SJSA1 (cell line): ENCODE data around the gene BDP1. TPM values are rescaled to one million over a fixed set of nuclear protein-coding genes. Genes with fewer than 3 reads are reported as not detected.
"Not testable (repeated sequence)": the region's sequence is repeated elsewhere in the genome, so short reads cannot be mapped to it uniquely, and the experiment has no call there.

ENCODE experiments used
- DNase-seq, 2 experiments: peaks; one replicate each; pipeline ENCODE4 v3.0.0-alpha.2; 2015 to 2020; ENCODE audit warnings: low spot score in 2 of 2, low read depth in 1 of 2
- H3K27ac ChIP-seq: fragments of 250-450 bp; sonication (Bioruptor Pico); 2 replicates; pipeline ENCODE4 v1.5.1; 2020; ENCODE audit warnings: mild to moderate bottlenecking, moderate library complexity
- H3K27me3 ChIP-seq: fragments of 250-450 bp; sonication (Bioruptor Pico); replicated peaks from 2 replicates; pipeline ENCODE4 v1.5.1; 2020; ENCODE audit warnings: mild to moderate bottlenecking, moderate library complexity
- H3K36me3 ChIP-seq: fragments of 250-450 bp; sonication (Bioruptor Pico); 2 replicates; pipeline ENCODE4 v1.5.1; 2020; ENCODE audit warnings: mild to moderate bottlenecking
- H3K4me1 ChIP-seq: fragments of 250-450 bp; sonication (Bioruptor Pico); replicated peaks from 2 replicates; pipeline ENCODE4 v1.6.1; 2021; ENCODE audit warnings: mild to moderate bottlenecking
- H3K4me3 ChIP-seq: fragments of 250-450 bp; sonication (Bioruptor Pico); 2 replicates; pipeline ENCODE4 v1.5.1; 2020; ENCODE audit warnings: mild to moderate bottlenecking
- H3K9me3 ChIP-seq: fragments of 250-450 bp; sonication (Bioruptor Pico); replicated peaks from 2 replicates; pipeline ENCODE4 v1.5.1; 2020; ENCODE audit warnings: mild to moderate bottlenecking
- total RNA-seq: library from RNA; depleted of rRNA; stranded (reverse); fragments of >200 nt; shearing (Covaris generic); gene quantifications from 2 replicates; pipeline ENCODE4 v1.2.3, GENCODE V29; 2014; rRNA removed

BDP1 gene
- total RNA-seq, 1 experiment from 2014 or later: 27.7 TPM

DNA sequence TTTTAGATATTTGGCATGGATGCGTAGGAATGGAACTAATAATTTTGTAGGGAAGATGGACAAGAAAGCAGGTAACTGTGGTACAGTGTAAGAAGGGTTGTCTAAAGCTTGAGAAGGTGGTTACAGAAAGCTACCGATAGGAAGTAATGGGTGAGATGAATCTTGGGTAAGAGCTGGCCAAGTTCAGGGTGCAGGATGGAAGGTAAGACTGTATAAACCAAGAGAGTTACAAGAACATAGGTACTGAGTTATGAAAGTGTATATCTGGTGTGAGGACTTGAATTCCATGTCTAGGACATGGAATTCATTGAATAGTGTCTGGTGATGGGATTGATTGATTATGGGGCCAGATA, 133.1 kb downstream of the BDP1 start:
- H3K9me3 ChIP-seq: no peaks in the 10 kb centered on the region
- H3K27ac ChIP-seq: no peak overlapping the region
- peaks cover 3% of the 10 kb centered on the region; the same call in 1 of the 2 replicates for H3K36me3 ChIP-seq
- no peaks in the 10 kb centered on the region; the same call in 1 of the 2 replicates for H3K4me1 ChIP-seq
- DNase-seq: no peak
- no peak overlapping the region for H3K4me3 ChIP-seq
- H3K27me3 ChIP-seq: no peaks in the 10 kb centered on the region

DNA sequence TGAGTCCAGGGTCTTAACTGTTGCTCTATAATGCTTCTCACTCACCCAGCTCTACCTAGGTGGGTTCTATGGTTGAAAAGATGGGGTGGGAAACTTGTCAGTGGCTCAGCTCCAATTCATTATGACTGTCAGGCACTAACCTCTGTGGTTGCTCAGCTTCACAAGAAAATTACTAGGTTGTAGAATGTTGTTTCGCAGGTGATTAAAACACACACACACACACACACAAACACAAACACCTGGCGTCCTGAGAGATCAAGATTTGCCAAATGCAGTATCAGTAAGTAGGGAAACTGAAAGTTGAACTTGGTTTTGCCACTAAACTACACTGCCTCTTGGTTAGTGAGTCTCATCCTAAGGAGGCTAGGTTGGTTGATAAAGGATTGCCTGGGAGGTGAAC, 134.5 kb downstream of the BDP1 start:
- Histone ChIP-seq H3K27me3 (no peaks in the 10 kb centered on the region), H3K36me3 (peaks cover 7% of the 10 kb centered on the region), H3K9me3 (no peaks in the 10 kb centered on the region), H3K4me3 (no peak overlapping the region), H3K27ac (no peak overlapping the region), H3K4me1 (no peaks in the 10 kb centered on the region; the same call in 1 of the 2 replicates)
- no peak for DNase-seq

- no peak for DNase-seq
- no peak overlapping the region for H3K4me3 ChIP-seq
- H3K9me3 ChIP-seq: no peaks in the 10 kb centered on the region
- peaks cover 11% of the 10 kb centered on the region for H3K36me3 ChIP-seq
- H3K27me3 ChIP-seq: no peaks in the 10 kb centered on the region
- no peaks in the 10 kb centered on the region for H3K4me1 ChIP-seq
- no peak overlapping the region for H3K27ac ChIP-seq
Measured at GRCh38 chr5:71591100-71591499, 135.6 kb downstream of the BDP1 start.

DNA sequence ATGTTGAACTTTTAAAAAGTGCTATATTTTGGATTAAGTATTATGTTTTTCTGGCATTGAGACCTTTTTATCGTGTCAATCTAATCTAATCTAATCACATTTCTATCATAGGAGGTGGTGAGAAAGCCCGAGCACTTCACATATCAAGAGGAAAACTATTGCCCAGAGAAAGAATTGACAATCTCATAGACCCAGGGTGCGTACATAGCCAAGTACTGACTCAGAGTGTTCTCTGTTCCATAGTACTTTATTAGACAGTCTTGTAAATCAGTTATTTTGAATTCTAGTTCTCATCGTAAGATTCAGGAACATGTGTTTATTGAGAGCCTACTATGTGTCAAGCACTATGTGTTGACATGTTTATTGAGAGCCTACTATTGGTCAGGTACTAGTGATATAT, 140.7 kb downstream of the BDP1 start:
- Histone ChIP-seq H3K4me3 (no peak overlapping the region), H3K4me1 (peaks cover 17% of the 10 kb centered on the region), H3K36me3 (peaks cover 45% of the 10 kb centered on the region), H3K9me3 (no peaks in the 10 kb centered on the region), H3K27me3 (no peaks in the 10 kb centered on the region), H3K27ac (no peak overlapping the region)
- no peak for DNase-seq

GRCh38 chr5:71597001-71597400, 141.6 kb downstream of the BDP1 start:
- Histone ChIP-seq H3K9me3 (no peaks in the 10 kb centered on the region), H3K27ac (no peak overlapping the region), H3K27me3 (no peaks in the 10 kb centered on the region), H3K4me3 (no peak overlapping the region), H3K36me3 (peaks cover 45% of the 10 kb centered on the region), H3K4me1 (peaks cover 26% of the 10 kb centered on the region)
- DNase-seq: no peak

DNA sequence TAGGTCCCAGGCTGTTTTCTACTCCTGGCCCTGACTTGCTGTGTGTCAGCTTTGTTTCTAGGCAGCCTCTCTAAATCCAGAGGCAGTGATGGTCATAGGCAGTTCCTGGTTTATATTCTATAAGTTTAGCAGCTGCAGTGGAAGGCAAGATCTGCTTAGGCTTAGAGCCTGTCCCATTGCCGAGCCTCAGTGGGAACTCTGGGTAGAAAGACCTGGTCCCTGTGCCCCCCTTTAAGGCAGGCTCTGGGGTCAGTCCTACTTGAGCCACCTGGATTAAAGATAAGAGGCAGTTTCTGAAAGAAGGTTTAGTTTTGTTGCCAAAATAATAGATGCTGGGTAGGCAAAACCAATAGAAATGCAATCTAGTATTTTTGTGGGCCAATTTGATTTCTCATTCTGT, 145.3 kb downstream of the BDP1 start:
- no peak for DNase-seq
- no peaks in the 10 kb centered on the region for H3K27me3 ChIP-seq
- no peak overlapping the region for H3K4me3 ChIP-seq
- H3K27ac ChIP-seq: peak overlapping the region; percentile 46
- no peaks in the 10 kb centered on the region for H3K9me3 ChIP-seq
- H3K36me3 ChIP-seq: peaks cover 51% of the 10 kb centered on the region
- H3K4me1 ChIP-seq: peaks cover 27% of the 10 kb centered on the region

DNA sequence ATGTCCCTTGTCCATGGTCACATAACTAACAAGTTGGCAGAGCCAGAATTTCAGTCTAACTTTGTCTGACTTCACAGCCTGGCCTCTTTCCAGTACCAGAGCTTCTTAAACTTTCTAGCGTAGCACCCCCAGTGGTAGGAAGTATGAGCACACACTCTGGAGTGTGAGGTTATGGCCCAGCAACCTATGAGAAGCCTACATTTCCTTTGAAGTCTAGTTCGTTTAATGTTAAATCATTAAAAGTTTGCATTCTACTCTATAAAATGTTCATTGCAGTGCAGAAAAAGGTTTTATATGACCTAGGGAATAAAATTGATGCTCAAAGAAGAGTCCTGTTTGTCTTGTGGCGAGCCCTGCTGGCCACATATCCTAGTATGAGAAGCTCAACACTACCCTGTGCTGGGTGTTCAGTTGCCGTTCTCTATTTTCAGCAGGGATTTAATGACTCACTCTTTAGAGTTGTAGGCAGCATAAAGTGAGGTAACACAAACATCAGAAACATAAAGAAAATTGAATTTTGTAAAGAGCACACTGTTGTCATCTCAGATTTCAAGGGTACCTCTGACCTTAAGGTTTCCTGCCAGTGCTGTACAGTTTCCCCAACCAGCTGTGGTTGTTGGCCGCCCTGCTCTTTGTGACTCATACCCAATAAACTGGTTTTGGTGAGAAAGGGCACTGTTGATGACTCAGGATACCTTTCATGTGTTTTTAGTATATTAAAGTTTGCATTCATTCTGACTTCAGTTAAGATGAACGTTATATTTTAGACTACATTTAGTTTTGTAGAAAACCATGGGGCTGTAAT, 146.0 kb downstream of the BDP1 start:
- Histone ChIP-seq H3K27me3 (no peaks in the 10 kb centered on the region), H3K9me3 (no peaks in the 10 kb centered on the region), H3K4me3 (no peak overlapping the region), H3K27ac (peak overlapping the region; percentile 46), H3K36me3 (peaks cover 45% of the 10 kb centered on the region), H3K4me1 (peaks cover 27% of the 10 kb centered on the region)
- peak; percentile 87 to 92 for DNase-seq

DNA sequence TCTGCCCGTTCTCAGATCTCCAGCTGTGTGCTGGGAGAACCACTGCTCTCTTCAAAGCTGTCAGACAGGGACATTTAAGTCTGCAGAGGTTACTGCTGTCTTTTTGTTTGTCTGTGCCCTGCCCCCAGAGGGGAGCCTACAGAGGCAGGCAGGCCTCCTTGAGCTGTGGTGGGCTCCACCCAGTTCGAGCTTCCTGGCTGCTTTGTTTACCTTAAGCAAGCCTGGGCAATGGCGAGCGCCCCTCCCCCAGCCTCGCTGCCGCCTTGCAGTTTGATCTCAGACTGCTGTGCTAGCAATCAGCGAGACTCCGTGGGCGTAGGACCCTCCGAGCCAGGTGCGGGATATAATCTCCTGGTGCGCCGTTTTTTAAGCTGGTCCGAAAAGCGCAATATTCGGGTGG, 154.5 kb downstream of the BDP1 start:
- H3K27ac ChIP-seq, H3K4me1 ChIP-seq, H3K27me3 ChIP-seq, H3K4me3 ChIP-seq, DNase-seq, H3K9me3 ChIP-seq, H3K36me3 ChIP-seq: not testable (repeated sequence)

DNA sequence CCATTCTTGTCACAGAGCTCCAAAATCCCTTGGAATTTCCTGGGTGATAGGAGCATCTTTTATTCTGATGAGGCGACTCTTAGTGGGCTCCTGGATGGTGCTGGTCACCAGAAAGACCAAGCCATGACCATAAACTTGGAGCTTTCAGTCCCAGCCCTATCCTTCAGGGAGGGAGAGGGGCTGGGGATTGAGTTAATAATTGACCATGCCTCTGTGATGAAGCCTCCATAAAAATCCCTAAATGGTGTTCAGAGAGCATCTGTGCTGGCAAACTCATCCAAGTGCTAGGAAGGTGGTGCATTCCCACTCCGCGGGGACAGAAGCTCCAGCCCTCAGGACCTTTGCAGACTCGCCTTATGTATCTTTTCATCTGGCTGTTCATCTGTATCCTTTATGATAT, 160.4 kb downstream of the BDP1 start:
- Histone ChIP-seq H3K9me3 (no peaks in the 10 kb centered on the region), H3K36me3 (peaks cover 9% of the 10 kb centered on the region; the same call in 1 of the 2 replicates), H3K4me3 (no peak overlapping the region), H3K27ac (no peak overlapping the region), H3K27me3 (no peaks in the 10 kb centered on the region), H3K4me1 (no peaks in the 10 kb centered on the region)
- no peak for DNase-seq

Other genes with a start within 250 kb of the BDP1 start
- 36.0 and 41.4 TPM in 2 replicates for gene MCCC2, start 131.7 kb downstream of the BDP1 start, total RNA-seq